GM23338 (cell line): ENCODE measurements around the gene SIGMAR1. TPM values are rescaled to one million over a fixed set of nuclear protein-coding genes. Genes with fewer than 3 reads are reported as not detected.

Source experiments
- EZH2 ChIP-seq: fragments of 200-600 bp; sonication (generic); IDR thresholded peaks from one replicate; pipeline ENCODE4 v1.8.0; 2017; ENCODE audit warnings: antibody characterized with exemption, mild to moderate bottlenecking, low read depth; ENCODE audit not compliant: unreplicated experiment
- EZH2phosphoT487 ChIP-seq: fragments of 200-600 bp; sonication (generic); IDR thresholded peaks from one replicate; pipeline ENCODE4 v1.8.1; 2018; ENCODE audit warnings: antibody characterized with exemption; ENCODE audit not compliant: unreplicated experiment
- JUNB ChIP-seq: IDR thresholded peaks from one replicate; pipeline ENCODE4 v1.6.1; 2016; ENCODE audit warnings: antibody characterized with exemption; ENCODE audit not compliant: unreplicated experiment
- NANOG ChIP-seq: IDR thresholded peaks from 2 replicates; pipeline ENCODE4 v1.6.1; 2016; ENCODE audit warnings: antibody characterized with exemption, borderline replicate concordance
- POLR2AphosphoS5 ChIP-seq: IDR thresholded peaks from 2 replicates; pipeline ENCODE4 v1.6.1; 2016; ENCODE audit warnings: antibody characterized with exemption, low read depth
- REST ChIP-seq: IDR thresholded peaks from one replicate; pipeline ENCODE4 v1.6.1; 2018; ENCODE audit warnings: antibody characterized with exemption; ENCODE audit not compliant: unreplicated experiment
- STAT1 ChIP-seq: IDR thresholded peaks from one replicate; pipeline ENCODE4 v1.6.1; 2016; ENCODE audit warnings: antibody characterized with exemption; ENCODE audit not compliant: unreplicated experiment
- ZNF114 ChIP-seq: fragments of 250-450 bp; sonication (Bioruptor Pico); IDR thresholded peaks from 2 replicates; pipeline ENCODE4 v1.5.0; 2020; ENCODE audit warnings: mild to moderate bottlenecking, moderate library complexity
- ZNF462 ChIP-seq: fragments of 250-450 bp; sonication (Bioruptor Pico); IDR thresholded peaks from 2 replicates; pipeline ENCODE4 v1.5.0; 2020; ENCODE audit warnings: mild to moderate bottlenecking, moderate library complexity
- polyA plus RNA-seq: library from polyadenylated mRNA; unstranded; fragments of >200 nt; fragmentation: Nextera tagmentation; extraction: Ambion mirVana; gene quantifications from 2 replicates; pipeline ENCODE4 v1.2.1, GENCODE V29; 2016
- total RNA-seq: library from RNA; depleted of rRNA; stranded (reverse); fragments of >200 nt; shearing (Covaris generic); gene quantifications from 2 replicates; pipeline ENCODE4 v1.2.3, GENCODE V29; 2014

The SIGMAR1 gene
- total and polyA plus RNA-seq, 2 experiments from 2014 or later = 82.3 to 167 TPM

GRCh38 chr9:34629491-34629808, 8.1 kb downstream of the SIGMAR1 start (continued):
- TF ChIP-seq ZNF462 (CRISPR knock-in tag) (no peak), POLR2AphosphoS5 (no peak), STAT1 (no peak), REST (no peak), ZNF114 (no peak), EZH2phosphoT487 (no peak), NANOG (no peak), JUNB (no peak), EZH2 (no peak)
